Activated gamma-delta T cell treated with Interleukin-2 at 50 U/mL for 16 hours (primary cell): ENCODE measurements around the gene PTP4A1.
A peak's percentile ranks its signal among the peaks of the same experiment; 100 is the strongest.

Experiments used
- DNase-seq: peaks from one replicate; pipeline ENCODE4 v3.0.0-alpha.2; 2020

The PTP4A1 gene

GRCh38 chr6:63558278-63558677 lies 14.0 kb upstream of the PTP4A1 start:
- no peak for DNase-seq

GRCh38 chr6:63560801-63561287 lies 11.4 kb upstream of the PTP4A1 start:
- DNase-seq = no peak

GRCh38 chr6:63561288-63561687 lies 11.0 kb upstream of the PTP4A1 start:
- DNase-seq = no peak

- DNase-seq = no peak
Measured at GRCh38 chr6:63563235-63563634, 9.0 kb upstream of the PTP4A1 start.

- no peak for DNase-seq
Measured at GRCh38 chr6:63565058-63565726, 7.1 kb upstream of the PTP4A1 start.

- no peak for DNase-seq
Measured at GRCh38 chr6:63565727-63566596, 6.3 kb upstream of the PTP4A1 start.

GRCh38 chr6:63567966-63568365 lies 4.3 kb upstream of the PTP4A1 start:
- no peak for DNase-seq

- peak; percentile 30 for DNase-seq
Measured at GRCh38 chr6:63571361-63572043, 778 bp upstream of the PTP4A1 start.

GRCh38 chr6:63572747-63573075 lies 431 bp downstream of the PTP4A1 start:
- no peak for DNase-seq

- peak; percentile 60 for DNase-seq
Measured at GRCh38 chr6:63573076-63573898, 1.0 kb downstream of the PTP4A1 start.

- peak; percentile 24 for DNase-seq
Measured at GRCh38 chr6:63573899-63574553, 1.7 kb downstream of the PTP4A1 start.

GRCh38 chr6:63574554-63574900 lies 2.2 kb downstream of the PTP4A1 start:
- no peak for DNase-seq

- no peak for DNase-seq
Measured at GRCh38 chr6:63576147-63576772, 4.0 kb downstream of the PTP4A1 start.

- no peak for DNase-seq
Measured at GRCh38 chr6:63576985-63577712, 4.9 kb downstream of the PTP4A1 start.

GRCh38 chr6:63578757-63579156 lies 6.5 kb downstream of the PTP4A1 start:
- no peak for DNase-seq

- no peak for DNase-seq
Measured at GRCh38 chr6:63579937-63580703, 7.8 kb downstream of the PTP4A1 start.

- no peak for DNase-seq
Measured at GRCh38 chr6:63580704-63580961, 8.4 kb downstream of the PTP4A1 start.

- DNase-seq = no peak
Measured at GRCh38 chr6:63581355-63582013, 9.2 kb downstream of the PTP4A1 start.

- DNase-seq = no peak
Measured at GRCh38 chr6:63582579-63583231, 10.4 kb downstream of the PTP4A1 start.

GRCh38 chr6:63584125-63584514 lies 11.8 kb downstream of the PTP4A1 start:
- no peak for DNase-seq
